Glutamatergic neuron (in vitro differentiated cells): ENCODE measurements around the gene MIPOL1. TPM values are rescaled to one million over a fixed set of nuclear protein-coding genes. Genes with fewer than 3 reads are reported as not detected.

Experiments
- DNase-seq: peaks from one replicate; pipeline ENCODE4 v3.0.0; 2022
- H3K27ac Mint-ChIP-seq: one replicate; pipeline ENCODE4 v1.8.0; 2020; ENCODE audit warnings: mild to moderate bottlenecking, mixed read lengths, inconsistent platforms; ENCODE audit not compliant: unreplicated experiment
- H3K27me3 Mint-ChIP-seq: one replicate; pipeline ENCODE4 v1.8.0; 2020; ENCODE audit warnings: mild to moderate bottlenecking, moderate library complexity, mixed read lengths, inconsistent platforms; ENCODE audit not compliant: unreplicated experiment
- H3K36me3 Mint-ChIP-seq: one replicate; pipeline ENCODE4 v1.8.0; 2020; ENCODE audit warnings: mild to moderate bottlenecking, mixed read lengths, inconsistent platforms; ENCODE audit not compliant: unreplicated experiment
- H3K4me1 Mint-ChIP-seq: one replicate; pipeline ENCODE4 v1.8.0; 2020; ENCODE audit warnings: mild to moderate bottlenecking, low read depth, mixed read lengths, inconsistent platforms; ENCODE audit not compliant: unreplicated experiment
- H3K4me3 Mint-ChIP-seq: one replicate; pipeline ENCODE4 v1.8.0; 2020; ENCODE audit warnings: mild to moderate bottlenecking, mixed read lengths, inconsistent platforms; ENCODE audit not compliant: unreplicated experiment
- H3K9me3 Mint-ChIP-seq: one replicate; pipeline ENCODE4 v1.8.0; 2020; ENCODE audit warnings: mild to moderate bottlenecking, moderate library complexity, mixed read lengths, inconsistent platforms; ENCODE audit not compliant: unreplicated experiment
- total RNA-seq: library from RNA; stranded (reverse); fragmentation: NEBNext Ultra II Directional; extraction: Animal tissue kit (Norgen Biotek cat#: 25700); gene quantifications from one replicate; pipeline ENCODE4 v1.2.1, GENCODE V29; 2021; ENCODE audit not compliant: unreplicated experiment
- TF ChIP-seq, protein P1 (sequence below): fragments of 200-600 bp; sonication (generic); IDR thresholded peaks from one replicate; pipeline ENCODE4 v1.5.0; 2021; ENCODE audit not compliant: partially characterized antibody, unreplicated experiment

MIPOL1 gene
- total RNA-seq, 1 donor from 2014 or later = 14.5 TPM

- Mint-ChIP-seq H3K4me3 (no peak overlapping the region), H3K27me3 (no peaks in the 10 kb centered on the region), H3K36me3 (peaks cover 6% of the 10 kb centered on the region), H3K4me1 (no peaks in the 10 kb centered on the region), H3K9me3 (peaks cover 4% of the 10 kb centered on the region), H3K27ac (no peak overlapping the region)
- no peak for DNase-seq
- TF ChIP-seq, protein P1, sequence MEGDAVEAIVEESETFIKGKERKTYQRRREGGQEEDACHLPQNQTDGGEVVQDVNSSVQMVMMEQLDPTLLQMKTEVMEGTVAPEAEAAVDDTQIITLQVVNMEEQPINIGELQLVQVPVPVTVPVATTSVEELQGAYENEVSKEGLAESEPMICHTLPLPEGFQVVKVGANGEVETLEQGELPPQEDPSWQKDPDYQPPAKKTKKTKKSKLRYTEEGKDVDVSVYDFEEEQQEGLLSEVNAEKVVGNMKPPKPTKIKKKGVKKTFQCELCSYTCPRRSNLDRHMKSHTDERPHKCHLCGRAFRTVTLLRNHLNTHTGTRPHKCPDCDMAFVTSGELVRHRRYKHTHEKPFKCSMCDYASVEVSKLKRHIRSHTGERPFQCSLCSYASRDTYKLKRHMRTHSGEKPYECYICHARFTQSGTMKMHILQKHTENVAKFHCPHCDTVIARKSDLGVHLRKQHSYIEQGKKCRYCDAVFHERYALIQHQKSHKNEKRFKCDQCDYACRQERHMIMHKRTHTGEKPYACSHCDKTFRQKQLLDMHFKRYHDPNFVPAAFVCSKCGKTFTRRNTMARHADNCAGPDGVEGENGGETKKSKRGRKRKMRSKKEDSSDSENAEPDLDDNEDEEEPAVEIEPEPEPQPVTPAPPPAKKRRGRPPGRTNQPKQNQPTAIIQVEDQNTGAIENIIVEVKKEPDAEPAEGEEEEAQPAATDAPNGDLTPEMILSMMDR = no peak
Measured at GRCh38 chr14:37397941-37398215, 200.1 kb downstream of the MIPOL1 start.

- no peak overlapping the region for H3K27ac Mint-ChIP-seq
Measured at GRCh38 chr14:37399517-37399916, 201.8 kb downstream of the MIPOL1 start.

GRCh38 chr14:37401093-37401492 is 203.4 kb downstream of the MIPOL1 start:
- H3K27me3 Mint-ChIP-seq = no peaks in the 10 kb centered on the region
- DNase-seq = no peak
- H3K4me3 Mint-ChIP-seq = no peak overlapping the region
- TF ChIP-seq, protein P1 = no peak
- H3K9me3 Mint-ChIP-seq = no peaks in the 10 kb centered on the region
- H3K36me3 Mint-ChIP-seq = peaks cover 6% of the 10 kb centered on the region
- H3K27ac Mint-ChIP-seq = no peak overlapping the region
- peaks cover 3% of the 10 kb centered on the region for H3K4me1 Mint-ChIP-seq

More at GRCh38 chr14:37399517-37399916, 201.8 kb downstream of the MIPOL1 start:
- TF ChIP-seq, protein P1 = no peak
- Mint-ChIP-seq H3K4me3 (no peak overlapping the region), H3K27me3 (no peaks in the 10 kb centered on the region), H3K4me1 (no peaks in the 10 kb centered on the region), H3K36me3 (peaks cover 6% of the 10 kb centered on the region), H3K9me3 (peaks cover 1% of the 10 kb centered on the region)
- no peak for DNase-seq

GRCh38 chr14:37403626-37404025 is 205.9 kb downstream of the MIPOL1 start:
- no peak for DNase-seq
- Mint-ChIP-seq H3K9me3 (no peaks in the 10 kb centered on the region), H3K4me1 (peaks cover 3% of the 10 kb centered on the region), H3K4me3 (no peak overlapping the region), H3K36me3 (no peaks in the 10 kb centered on the region), H3K27ac (no peak overlapping the region), H3K27me3 (no peaks in the 10 kb centered on the region)
- TF ChIP-seq, protein P1 = no peak

- Mint-ChIP-seq H3K4me3 (no peak overlapping the region), H3K9me3 (no peaks in the 10 kb centered on the region), H3K36me3 (no peaks in the 10 kb centered on the region), H3K27me3 (no peaks in the 10 kb centered on the region), H3K27ac (no peak overlapping the region), H3K4me1 (peaks cover 3% of the 10 kb centered on the region)
- TF ChIP-seq, protein P1 = no peak
- DNase-seq = no peak
Measured at GRCh38 chr14:37406095-37406494, 208.4 kb downstream of the MIPOL1 start.
